GM12801 (cell line): ENCODE data around the gene POLR2F.

Source experiments
- TF ChIP-seq, protein P1 (sequence below): IDR thresholded peaks from one replicate; pipeline ENCODE4 v1.5.1; 2011; ENCODE audit warnings: control low read depth; ENCODE audit not compliant: insufficient read length; ENCODE audit errors: extremely low read depth

POLR2F gene

DNA sequence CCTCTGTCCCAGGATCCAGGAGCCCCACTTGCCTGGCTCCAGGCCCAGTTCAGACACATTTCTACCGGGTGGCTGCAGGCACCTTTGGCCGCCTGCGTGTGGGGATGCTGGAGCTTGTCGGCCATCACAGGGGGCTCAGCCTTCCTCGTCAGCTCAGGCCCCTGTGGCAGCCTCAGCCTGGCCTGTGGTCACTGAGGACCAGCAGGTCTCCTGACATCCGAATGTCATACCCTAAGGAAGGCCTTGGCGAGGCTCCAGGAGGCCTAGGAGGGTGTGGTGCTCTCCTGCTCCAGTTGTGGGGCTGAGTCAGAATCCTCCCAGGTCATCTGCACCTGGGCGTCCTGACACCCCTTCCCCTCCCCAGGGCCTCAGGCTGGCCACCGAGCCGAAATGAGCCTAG lies 45.7 kb downstream of the POLR2F start:
- TF ChIP-seq, protein P1, sequence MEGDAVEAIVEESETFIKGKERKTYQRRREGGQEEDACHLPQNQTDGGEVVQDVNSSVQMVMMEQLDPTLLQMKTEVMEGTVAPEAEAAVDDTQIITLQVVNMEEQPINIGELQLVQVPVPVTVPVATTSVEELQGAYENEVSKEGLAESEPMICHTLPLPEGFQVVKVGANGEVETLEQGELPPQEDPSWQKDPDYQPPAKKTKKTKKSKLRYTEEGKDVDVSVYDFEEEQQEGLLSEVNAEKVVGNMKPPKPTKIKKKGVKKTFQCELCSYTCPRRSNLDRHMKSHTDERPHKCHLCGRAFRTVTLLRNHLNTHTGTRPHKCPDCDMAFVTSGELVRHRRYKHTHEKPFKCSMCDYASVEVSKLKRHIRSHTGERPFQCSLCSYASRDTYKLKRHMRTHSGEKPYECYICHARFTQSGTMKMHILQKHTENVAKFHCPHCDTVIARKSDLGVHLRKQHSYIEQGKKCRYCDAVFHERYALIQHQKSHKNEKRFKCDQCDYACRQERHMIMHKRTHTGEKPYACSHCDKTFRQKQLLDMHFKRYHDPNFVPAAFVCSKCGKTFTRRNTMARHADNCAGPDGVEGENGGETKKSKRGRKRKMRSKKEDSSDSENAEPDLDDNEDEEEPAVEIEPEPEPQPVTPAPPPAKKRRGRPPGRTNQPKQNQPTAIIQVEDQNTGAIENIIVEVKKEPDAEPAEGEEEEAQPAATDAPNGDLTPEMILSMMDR: no peak

DNA sequence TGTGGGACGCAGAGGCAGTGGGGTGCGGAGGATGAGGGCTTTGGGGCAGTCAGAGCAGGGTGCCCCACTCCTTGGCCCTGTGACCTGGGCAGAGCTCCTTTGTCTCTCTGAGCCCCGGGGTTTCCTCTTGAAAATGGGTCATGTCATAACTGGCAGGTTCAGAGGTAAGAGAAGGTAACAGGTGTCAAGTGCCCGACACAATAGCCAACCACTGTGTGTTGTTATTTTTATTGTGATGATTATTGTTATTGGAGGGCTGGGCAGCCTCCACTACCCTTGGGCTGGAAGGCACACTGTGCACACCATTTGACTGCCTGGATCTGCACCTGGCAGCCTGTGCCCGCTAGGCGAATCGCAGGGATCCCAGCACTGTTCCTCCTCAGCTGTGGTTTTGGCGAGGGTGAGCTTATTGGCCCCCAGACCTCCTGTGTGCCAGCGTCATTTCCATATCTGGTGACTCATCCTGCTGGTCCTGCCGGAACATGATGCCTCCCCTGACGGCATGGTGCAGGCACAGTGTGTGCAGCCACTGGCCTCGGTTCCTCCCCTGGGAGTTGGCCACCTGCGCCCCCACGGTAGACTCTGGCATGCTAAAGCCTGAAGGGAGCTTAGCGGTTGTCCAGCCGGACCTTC lies 46.3 kb downstream of the POLR2F start:
- TF ChIP-seq, protein P1: no peak

GRCh38 chr22:38005943-38006342 lies 52.4 kb downstream of the POLR2F start:
- TF ChIP-seq, protein P1: no peak

DNA sequence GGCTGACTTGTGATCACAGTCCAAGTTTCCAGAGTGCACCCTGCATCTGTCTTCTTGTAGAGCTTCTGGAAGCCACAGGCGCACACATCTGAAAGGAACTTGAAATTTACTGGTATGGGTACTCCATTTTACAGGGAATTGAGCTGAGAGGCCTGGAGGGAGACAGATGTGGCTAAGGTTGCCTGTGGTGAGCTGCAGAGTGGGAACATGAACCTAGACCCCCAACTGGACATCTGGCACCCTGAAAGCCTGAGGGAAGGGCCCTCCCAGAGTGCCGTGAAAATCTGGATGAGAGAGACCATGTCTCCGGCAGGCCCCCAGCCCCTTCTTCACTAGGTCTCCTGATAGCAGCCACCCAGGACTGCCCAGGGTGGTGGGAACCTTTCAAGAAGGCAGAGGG lies 53.4 kb downstream of the POLR2F start:
- TF ChIP-seq, protein P1: no peak

DNA sequence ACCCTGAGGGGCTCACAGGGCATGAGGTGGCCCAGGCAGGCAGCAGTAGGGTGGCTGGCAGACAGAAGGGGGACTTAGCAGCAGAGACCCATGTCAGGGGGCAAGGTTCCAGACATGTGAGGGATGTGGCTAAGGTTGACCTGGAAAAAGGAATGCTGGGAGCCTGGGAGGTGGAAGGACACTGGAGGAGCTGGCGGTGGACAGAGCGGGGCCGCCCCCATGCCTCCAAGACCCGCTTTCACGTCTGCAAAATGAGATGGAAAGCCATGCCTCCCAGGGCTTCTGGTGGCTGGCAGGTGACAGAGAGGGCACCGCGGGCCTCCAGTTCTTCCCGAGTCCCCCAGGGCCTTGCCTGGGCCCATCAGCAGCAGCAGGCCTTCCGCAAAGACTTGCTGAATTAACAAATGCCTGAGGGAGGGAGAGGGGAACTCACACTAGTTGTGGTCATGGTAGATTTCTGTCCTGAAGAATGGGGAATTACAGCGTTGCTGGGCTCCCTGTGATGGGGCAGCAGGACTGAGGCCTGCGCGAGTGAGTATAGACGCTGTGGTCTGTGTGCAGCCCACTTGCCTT lies 53.9 kb downstream of the POLR2F start:
- TF ChIP-seq, protein P1: no peak

- TF ChIP-seq, protein P1: no peak
These were observed 55.7 kb downstream of the POLR2F start for GRCh38 chr22:38009000-38009806.

GRCh38 chr22:38012604-38013072 lies 59.1 kb downstream of the POLR2F start:
- TF ChIP-seq, protein P1: no peak
